Stimulated activated CD8-positive, alpha-beta memory T cell treated with anti-CD3 and anti-CD28 coated beads, Interleukin-15, amount 100 ng/mL, for 4 hours (primary cell): ENCODE results near the gene LYRM4.
"Not testable (repeated sequence)": the region's sequence is repeated elsewhere in the genome, so short reads cannot be mapped to it uniquely, and the experiment has no call there.

Experiments
- DNase-seq, 2 donors: peaks; one replicate each; pipeline ENCODE4 v3.0.0-alpha.2; 2020; ENCODE audit warnings: low read depth in 2 of 2

LYRM4 gene

GRCh38 chr6:5081955-5082354, 178.8 kb downstream of the LYRM4 start:
- DNase-seq: no peak

GRCh38 chr6:5081182-5081581, 179.6 kb downstream of the LYRM4 start:
- no peak for DNase-seq

GRCh38 chr6:5080574-5080973, 180.2 kb downstream of the LYRM4 start:
- no peak for DNase-seq

GRCh38 chr6:5079692-5080091, 181.1 kb downstream of the LYRM4 start:
- no peak for DNase-seq

GRCh38 chr6:5078121-5078669, 182.6 kb downstream of the LYRM4 start:
- no peak for DNase-seq

GRCh38 chr6:5076931-5077330, 183.8 kb downstream of the LYRM4 start:
- no peak for DNase-seq

- no peak for DNase-seq
These were observed 186.8 kb downstream of the LYRM4 start for GRCh38 chr6:5073992-5074391.

- DNase-seq: no peak
These were observed 188.3 kb downstream of the LYRM4 start for GRCh38 chr6:5072440-5072839.

GRCh38 chr6:5071216-5071615, 189.5 kb downstream of the LYRM4 start:
- DNase-seq: no peak

GRCh38 chr6:5068153-5068751, 192.5 kb downstream of the LYRM4 start:
- no peak for DNase-seq

- DNase-seq: no peak
These were observed 193.4 kb downstream of the LYRM4 start for GRCh38 chr6:5067305-5067704.

GRCh38 chr6:5066456-5067093, 194.2 kb downstream of the LYRM4 start:
- no peak for DNase-seq

GRCh38 chr6:5063617-5064016, 197.1 kb downstream of the LYRM4 start:
- no peak for DNase-seq

- no peak for DNase-seq
These were observed 199.6 kb downstream of the LYRM4 start for GRCh38 chr6:5061152-5061551.

- DNase-seq: not testable (repeated sequence)
These were observed 200.3 kb downstream of the LYRM4 start for GRCh38 chr6:5060439-5060838.

GRCh38 chr6:5059036-5059896, 201.5 kb downstream of the LYRM4 start:
- no peak for DNase-seq
